ENCODE measurements around the gene LOXL1.

LOXL1 gene

GRCh38 chr15:73897441-73898261 is 28.6 kb upstream of the LOXL1 start:
- DNase-seq, result peak; percentile 89
- in situ Hi-C loops (cut with MboI; ENCODE audit: low pct_unique_long_range_greater_than_20kb, low sequenced_read_pairs), result no loop called here

GRCh38 chr15:73899197-73900094 is 26.8 kb upstream of the LOXL1 start:
- peak; percentile 62 for DNase-seq
- in situ Hi-C loops (cut with MboI; ENCODE audit: low pct_unique_long_range_greater_than_20kb, low sequenced_read_pairs), result no loop called here

DNA sequence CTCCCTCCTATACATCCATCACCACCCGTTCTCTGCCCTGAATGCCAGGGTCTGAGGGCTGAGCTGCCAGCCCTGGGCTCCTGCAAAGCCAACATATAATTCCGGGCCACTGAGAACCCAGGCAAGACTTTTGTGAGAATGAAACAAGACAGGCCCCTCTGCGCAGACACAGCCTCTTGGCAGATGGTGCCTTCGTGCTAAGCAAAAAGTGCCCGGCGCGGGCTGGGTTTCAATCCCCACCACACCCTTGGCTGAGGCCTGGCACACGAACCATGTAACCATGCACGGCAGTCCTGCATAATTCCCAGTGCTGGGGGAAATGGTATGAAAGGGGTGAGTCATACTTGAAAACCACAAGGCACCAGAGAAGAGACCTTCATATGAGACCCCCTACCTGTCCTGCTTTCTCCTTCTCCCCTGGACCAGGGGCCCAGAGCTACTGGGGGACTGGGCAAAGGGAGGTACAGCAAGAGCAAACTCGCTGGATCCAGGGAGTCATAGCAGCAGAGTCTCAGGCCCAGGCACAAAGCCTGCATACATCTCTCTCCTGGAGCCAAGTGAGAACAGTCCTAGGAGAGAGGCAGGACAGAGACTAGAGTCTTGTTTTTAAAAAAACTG is 26.1 kb upstream of the LOXL1 start:
- in situ Hi-C loops (cut with MboI; ENCODE audit: low pct_unique_long_range_greater_than_20kb, low sequenced_read_pairs), result no loop called here
- no peak for DNase-seq

- no peak for DNase-seq
- in situ Hi-C loops (cut with MboI; ENCODE audit: low pct_unique_long_range_greater_than_20kb, low sequenced_read_pairs), result no loop called here
These were observed 25.0 kb upstream of the LOXL1 start for GRCh38 chr15:73901126-73901810.

DNA sequence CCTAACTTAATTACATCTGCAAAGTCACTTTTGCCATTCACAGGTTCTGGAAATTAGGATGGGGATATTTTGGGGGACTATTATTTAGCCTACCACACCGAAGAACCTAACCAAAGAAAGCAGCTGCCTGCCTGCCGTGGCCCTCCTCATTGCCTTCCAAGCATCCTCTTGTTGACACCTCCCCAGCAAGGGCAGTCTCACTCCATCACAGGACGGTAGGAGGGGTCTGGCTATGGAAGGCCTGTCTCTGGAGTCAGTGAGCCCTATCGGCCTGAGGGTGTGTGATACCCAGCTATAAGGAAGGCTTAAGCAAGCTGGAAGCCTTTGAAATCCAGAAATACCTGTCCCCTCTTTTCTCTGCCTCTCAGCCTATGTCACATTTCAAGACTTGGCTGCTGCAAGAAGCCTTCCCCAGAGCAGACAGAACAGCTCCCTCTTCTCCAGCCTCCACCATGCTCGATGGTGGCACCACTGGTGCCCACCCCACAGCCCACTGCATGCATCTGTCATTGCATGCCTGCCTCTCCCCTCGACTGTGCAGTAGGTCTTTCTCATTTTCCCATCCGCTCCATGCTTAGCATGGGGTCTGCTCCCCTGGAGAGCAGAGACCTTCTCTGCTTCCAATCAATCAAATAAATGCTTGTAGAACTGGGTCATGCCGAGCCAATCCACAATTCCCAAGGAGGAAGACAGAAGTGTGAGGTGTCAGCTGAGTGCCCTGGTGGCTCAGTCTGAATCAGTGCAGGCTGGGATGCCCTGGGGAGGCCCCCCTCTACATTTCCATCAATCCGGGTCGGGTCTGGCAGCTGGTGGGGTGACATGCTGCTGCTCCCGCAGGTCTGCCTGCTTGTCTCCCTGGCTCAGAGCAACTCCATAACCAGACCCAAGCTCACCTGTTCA is 23.9 kb upstream of the LOXL1 start:
- no peak for DNase-seq
- in situ Hi-C loops (cut with MboI; ENCODE audit: low pct_unique_long_range_greater_than_20kb, low sequenced_read_pairs), result no loop called here

DNA sequence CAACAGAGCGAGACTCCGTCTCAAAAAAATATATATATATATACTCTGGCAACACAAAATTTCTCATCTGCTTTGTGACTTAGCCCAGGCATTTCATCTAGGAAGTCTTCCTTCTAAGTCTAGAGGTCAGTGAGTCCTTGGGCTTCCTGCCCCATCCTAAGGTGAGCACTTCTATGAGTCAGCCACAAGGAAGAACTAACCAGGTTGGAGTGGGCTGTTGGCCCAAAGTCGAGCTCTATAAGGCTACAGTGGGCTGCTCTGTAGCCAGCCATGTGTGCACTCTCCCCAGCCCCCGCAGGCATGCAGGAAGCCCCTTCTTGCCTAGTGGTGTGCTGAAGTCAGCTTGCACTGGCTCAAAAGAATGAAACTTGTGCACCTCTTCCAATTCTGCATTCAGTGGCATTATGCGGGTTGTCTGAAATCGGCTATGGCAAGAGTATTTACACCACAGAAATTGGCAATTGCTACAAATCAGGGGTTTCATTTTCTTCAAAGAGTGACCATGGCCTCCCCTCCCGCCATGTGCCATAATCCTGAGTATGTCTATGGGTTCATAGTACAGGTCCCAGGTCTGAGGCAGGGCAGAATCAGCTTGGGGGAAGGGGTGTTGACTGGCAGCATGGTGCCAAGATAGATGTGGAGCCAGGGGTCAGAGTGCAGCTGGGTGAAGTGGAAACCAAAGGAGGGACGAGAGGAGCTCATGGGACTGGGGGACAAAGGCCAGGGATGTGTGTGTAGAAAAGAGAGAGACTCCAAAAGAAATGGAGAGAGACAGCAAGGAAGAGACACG is 22.0 kb upstream of the LOXL1 start:
- DNase-seq, result no peak

DNA sequence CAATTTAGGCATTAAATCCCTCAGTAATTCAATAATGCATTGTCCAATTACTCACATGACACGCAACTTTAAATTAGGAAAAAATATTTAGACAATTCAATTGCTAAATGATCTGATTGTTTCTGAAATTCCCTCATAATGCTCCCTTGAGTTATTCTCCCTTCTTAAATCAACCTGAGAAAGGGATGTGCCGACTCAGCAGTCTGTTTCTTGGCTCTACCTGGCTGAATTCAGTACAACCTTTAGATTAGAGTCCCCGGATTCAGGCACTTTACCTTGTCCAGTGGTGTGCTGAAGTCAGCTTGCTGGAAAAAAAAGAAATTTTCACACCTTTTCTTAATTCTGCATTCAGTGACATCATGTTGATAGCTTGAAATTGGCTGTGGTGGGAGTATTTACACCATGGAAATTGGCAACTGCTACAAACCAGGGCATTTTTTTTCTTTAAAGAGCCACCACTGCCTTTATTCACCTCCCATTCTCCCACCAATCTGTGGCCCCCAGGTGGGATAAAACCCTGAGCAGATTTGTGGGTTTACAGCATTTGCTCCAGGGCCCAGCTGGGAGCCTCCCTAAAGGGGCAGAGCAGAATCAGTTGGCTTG is 20.9 kb upstream of the LOXL1 start:
- DNase-seq, result no peak
- in situ Hi-C loops (cut with MboI; ENCODE audit: low pct_unique_long_range_greater_than_20kb, low sequenced_read_pairs), result no loop called here

More for the DNA sequence above, 22.0 kb upstream of the LOXL1 start:
- in situ Hi-C loops (cut with MboI; ENCODE audit: low pct_unique_long_range_greater_than_20kb, low sequenced_read_pairs), result no loop called here

DNA sequence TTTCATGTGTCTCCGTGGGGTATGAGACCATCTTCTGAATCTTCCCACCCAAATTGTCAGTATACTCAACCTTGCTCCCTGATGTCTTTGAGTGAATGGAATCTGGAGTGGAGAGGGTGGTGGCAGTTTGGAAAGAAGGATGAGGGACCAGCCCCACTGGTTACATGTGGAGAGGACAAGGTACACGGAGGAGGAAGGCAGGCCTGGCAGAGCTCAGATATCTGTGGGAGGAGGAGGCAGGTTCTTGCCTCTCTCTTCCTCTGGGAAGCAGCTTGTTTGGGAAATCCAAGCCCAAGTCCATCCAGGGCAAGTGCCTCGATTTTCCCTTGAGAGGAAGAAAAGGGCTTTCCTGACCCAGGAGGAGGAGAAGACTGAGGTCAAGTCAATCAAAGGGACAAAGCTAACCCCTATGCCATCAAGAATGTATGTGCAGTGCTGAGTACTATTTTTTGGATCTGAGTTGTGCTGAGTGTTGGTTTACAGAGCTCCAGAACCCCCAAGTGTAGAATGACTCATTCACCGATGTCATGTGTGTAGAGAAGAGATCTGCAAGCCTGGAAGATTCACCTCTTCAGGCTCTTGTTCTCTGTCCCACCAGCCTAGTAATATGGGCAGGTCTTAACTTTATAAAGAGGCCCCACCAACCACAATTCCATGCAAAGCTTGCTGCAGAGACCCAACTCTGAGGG is 19.8 kb upstream of the LOXL1 start:
- DNase-seq, result no peak
- in situ Hi-C loops (cut with MboI; ENCODE audit: low pct_unique_long_range_greater_than_20kb, low sequenced_read_pairs), result no loop called here

- DNase-seq, result peak; percentile 89
- in situ Hi-C loops (cut with MboI; ENCODE audit: low pct_unique_long_range_greater_than_20kb, low sequenced_read_pairs), result no loop called here
These were observed 19.2 kb upstream of the LOXL1 start for GRCh38 chr15:73907035-73907408.

DNA sequence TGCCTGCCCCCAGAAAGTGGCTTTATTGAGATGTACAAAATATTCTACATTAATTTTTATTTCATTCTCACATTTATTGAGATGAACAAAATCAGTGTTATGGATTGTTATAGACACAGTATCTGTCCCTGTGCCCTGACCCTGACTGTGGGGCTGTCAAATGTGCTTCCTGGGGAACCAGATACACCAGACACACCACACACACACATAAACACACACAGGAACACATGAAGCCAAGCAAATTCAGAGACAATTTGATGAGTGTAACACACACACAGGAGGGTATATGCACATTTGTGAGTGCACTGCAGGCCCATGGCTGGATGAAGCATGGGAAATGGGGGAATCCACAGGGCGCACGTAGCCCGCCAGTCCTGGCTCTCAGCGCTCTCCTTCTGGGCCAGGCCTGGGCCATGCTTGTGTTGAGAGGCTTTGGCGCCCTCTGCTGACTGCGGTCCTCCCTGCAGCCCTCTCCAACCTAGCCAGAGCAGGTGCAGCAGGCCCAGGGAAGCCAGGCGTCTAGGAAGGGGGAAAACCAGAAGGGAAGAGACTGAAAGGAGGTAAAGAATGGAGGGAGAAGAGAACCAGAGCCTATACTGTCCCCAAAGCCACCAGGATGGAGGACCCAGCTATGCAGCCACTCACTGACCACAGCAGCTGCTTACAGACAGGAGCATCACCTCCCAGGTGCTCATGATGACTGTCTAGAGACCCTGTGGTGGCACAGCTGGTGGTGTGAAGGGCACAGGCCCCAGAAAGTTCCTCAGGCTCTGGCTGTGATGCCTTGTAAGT is 18.0 kb upstream of the LOXL1 start:
- in situ Hi-C loops (cut with MboI; ENCODE audit: low pct_unique_long_range_greater_than_20kb, low sequenced_read_pairs), result no loop called here
- DNase-seq, result peak; percentile 91

DNA sequence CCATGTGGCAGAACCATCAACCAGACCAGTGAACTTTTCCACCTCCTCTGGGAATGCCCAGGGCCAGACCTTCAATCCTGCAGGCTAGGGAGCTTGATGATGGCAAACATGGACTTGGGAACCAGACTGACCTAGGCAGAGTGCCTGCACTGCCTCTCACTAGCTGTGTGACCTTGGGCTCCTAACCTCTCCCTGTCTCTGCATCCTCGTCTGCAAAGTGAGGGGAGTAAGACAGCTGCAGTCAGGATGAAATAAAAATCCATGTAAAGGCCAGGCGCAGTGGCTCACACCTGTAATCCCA is 17.5 kb upstream of the LOXL1 start:
- no peak for DNase-seq
- in situ Hi-C loops (cut with MboI; ENCODE audit: low pct_unique_long_range_greater_than_20kb, low sequenced_read_pairs), result no loop called here

DNA sequence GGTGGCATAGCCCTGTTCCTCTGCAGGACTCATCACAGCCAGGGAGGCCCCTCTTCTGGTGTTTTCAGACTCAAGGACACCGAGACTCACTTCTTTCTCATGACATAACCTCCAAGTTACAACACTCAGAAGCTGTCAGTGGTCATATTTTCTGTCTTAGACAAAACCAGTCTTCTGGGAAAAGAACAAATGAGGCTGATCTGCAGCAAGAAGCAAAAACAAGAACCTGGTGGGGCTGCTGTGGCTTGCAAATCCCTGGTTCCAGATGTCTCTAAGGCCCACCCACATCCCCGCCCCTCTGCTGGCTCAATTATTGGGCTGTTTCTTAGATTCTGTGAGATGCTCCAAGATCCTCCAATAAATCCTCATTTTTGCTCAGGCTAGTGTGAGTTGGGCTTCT is 16.6 kb upstream of the LOXL1 start:
- no peak for DNase-seq
- in situ Hi-C loops (cut with MboI; ENCODE audit: low pct_unique_long_range_greater_than_20kb, low sequenced_read_pairs), result no loop called here

DNA sequence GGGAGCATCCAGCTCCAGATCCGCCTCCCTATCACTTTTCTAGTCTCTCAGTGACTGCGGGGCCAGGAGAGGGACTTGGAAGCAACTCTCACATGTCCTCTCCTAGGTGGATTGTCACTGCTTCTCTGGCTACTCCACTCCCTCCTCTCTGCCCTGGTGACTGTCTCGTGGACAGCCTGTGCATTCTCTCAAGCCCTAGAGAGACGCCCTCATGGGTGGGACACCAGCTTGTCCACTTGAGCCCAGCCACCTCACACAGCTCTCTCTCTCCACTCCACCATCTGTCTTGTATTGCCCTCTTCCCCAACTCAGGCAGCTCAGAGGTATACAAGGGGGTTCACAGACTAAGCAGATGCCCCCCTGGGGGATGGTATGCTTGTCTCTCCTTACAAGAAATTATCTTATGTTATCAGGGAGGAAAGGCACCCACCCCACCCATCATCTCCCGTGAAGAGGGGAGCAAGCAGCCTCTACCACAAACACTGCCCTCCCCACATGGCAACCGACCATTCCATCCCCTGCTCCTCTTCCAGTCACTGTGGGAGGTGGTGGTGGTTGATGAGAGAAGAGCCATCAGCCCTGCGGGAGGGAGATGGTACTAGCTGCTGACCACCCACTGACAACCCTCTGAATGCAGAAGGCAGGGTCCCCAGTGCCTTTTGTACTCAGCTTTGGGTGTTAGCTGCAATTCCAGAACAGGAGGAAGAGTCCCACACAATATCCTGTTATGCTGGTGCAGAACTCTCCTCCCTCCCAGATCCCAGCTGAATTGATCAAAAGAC is 15.5 kb upstream of the LOXL1 start:
- in situ Hi-C loops (cut with MboI; ENCODE audit: low pct_unique_long_range_greater_than_20kb, low sequenced_read_pairs), result no loop called here
- DNase-seq, result no peak

- DNase-seq, result no peak
- in situ Hi-C loops (cut with MboI; ENCODE audit: low pct_unique_long_range_greater_than_20kb, low sequenced_read_pairs), result no loop called here
These were observed 14.1 kb upstream of the LOXL1 start for GRCh38 chr15:73912030-73912596.

- DNase-seq, result peak; percentile 51
- in situ Hi-C loops (cut with MboI; ENCODE audit: low pct_unique_long_range_greater_than_20kb, low sequenced_read_pairs), result no loop called here
These were observed 12.1 kb upstream of the LOXL1 start for GRCh38 chr15:73914145-73914544.

Data from KBM-7 (cell line).